Stromal cell of bone marrow (primary cell): ENCODE measurements around the gene MT2A.

ENCODE experiments used
- DNase-seq: peaks from one replicate; pipeline ENCODE4 v3.0.0-alpha.2; 2012; ENCODE audit warnings: low read depth

MT2A gene

DNA sequence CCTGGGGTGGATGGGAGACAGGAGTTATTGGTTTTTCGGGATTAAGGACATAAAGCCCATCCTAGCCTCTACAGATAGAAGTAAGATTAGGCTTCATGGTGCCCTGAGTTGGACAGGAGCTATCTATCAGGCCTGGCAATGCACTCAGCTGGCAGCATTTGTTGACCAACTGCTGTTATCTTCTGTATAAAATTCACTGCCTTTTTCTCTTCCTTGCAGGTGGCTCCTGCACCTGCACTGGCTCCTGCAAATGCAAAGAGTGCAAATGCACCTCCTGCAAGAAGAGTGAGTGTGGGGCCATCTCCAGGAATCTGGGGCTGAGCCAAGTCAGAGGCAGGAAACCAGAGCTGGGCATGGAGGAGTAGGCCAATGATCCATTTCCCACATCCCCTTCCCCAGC is 30.7 kb downstream of the MT2A start:
- DNase-seq: no peak

DNA sequence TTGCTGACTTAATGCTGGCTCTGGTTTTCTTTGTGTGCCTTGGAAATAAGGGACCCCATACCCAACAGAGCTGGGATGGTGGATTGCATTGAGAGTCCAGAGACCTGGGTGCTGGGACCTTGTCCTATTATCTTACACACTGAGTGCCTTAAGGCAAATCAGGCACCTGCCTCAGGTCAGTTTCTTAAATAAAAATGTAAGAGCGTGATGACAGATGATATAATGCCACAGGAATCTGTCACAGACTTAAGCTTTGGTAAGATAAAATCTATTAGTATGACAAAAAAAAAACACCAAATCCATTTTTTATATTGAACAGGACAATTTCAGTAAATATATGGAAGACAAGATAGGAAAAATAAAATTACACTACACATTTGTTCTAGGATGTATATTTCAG is 31.7 kb downstream of the MT2A start:
- no peak for DNase-seq

DNA sequence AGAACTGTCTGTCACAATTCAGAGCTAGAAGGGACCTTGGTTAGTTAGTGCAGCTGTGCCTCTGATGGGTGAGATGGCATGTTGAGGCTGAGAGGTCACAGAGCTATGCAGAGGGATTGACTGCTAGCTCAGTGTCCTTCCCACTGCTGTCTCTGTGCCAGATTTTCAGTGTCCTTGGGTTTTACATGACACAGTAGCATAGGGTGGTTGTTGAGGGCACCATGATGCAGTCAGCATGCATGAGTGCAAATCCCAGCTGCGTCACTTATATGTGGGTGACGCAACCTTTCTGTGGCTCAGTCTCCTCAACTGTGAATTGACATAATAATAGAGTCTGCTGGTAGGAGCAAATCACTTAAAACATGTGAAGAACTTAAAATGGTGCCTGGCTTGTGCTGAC is 32.8 kb downstream of the MT2A start:
- no peak for DNase-seq

DNA sequence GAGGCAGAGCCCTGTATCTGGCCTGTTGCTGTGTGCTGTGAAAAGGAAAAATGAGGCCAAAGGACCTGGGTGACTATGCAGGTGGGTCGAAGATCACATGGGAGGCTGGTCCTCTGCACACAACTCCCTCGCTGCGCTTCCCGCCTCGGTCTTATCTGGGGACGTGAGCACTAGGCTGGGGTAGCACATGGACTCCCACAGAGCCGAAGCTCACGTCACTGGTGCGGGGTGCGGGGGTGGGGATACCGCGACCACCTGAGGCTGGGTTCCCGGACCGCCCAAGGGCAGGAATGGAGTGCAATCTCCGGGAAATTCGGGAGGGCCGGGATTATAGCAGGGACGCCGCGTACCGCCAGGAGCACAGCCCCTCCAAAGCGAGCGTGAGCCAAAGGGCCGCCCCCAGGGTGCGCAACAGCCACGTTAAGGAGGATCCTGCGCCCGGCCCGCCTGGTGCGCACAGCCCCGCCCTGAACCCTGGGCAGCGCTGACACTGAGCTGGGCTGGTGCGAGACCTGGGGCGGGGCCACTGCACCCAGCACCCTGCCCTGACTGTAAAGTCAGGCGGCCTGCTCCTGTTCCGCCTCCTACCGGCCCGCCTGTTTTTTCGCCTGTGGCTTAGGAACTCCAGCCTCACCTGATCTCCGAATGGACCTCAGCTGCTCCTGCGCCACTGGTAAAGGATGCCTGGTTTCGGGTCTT is 34.8 kb downstream of the MT2A start:
- DNase-seq: no peak

DNA sequence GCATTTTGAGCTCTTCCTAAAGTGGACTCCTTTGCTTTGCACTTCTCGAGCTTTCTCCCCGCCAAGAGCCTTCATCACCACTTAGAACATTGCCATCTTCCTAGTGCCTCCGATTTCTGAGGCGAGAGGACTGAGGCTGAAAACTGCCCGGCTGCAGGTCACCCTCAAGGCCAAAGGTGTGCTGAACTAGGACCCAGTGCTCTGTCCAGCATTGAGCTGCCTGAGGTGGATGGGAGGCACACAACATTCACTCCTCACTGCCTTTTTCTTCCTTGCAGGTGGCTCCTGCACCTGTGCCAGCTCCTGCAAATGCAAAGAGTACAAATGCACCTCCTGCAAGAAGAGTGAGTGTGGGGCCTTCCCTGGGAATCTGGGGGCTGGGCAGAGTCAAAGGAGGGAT is 35.4 kb downstream of the MT2A start:
- no peak for DNase-seq

DNA sequence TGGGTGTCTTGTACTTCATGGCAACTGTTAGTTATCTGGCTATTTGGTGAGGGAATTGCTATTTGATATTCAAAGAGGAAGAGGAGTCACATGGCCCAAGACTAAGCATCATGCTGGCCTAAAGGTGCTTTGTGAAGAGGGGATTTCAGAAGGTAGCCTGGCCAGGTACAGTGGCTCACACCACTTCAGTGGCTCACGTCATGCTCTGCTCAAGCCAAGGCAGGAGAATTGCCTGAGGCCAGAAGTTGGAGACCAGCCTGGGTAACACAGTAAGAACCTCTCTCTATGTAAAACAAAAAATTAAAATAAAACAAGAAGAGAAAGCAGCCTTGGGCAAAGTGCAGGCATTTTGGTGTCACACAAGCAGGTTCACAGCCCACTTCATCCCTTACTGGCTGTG is 36.9 kb downstream of the MT2A start:
- no peak for DNase-seq

DNA sequence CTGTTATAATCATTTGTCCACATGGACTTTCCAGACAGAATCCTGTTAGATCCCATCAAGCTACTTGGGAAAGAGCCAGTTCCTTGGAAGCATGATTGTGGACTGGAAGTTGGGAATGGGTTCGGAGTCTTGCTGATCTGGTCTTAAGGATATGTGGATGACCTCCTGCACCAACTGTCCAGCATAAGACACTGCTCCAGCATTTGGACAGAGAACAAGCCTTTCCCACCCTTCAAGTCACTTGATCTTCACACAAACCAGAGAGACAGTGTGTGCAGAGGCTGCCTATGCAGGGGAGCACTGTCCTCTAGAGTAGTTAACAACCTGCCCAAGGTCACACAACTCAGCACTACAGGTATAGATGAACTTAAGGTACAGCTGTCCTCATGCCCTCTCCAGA is 37.5 kb downstream of the MT2A start:
- no peak for DNase-seq

DNA sequence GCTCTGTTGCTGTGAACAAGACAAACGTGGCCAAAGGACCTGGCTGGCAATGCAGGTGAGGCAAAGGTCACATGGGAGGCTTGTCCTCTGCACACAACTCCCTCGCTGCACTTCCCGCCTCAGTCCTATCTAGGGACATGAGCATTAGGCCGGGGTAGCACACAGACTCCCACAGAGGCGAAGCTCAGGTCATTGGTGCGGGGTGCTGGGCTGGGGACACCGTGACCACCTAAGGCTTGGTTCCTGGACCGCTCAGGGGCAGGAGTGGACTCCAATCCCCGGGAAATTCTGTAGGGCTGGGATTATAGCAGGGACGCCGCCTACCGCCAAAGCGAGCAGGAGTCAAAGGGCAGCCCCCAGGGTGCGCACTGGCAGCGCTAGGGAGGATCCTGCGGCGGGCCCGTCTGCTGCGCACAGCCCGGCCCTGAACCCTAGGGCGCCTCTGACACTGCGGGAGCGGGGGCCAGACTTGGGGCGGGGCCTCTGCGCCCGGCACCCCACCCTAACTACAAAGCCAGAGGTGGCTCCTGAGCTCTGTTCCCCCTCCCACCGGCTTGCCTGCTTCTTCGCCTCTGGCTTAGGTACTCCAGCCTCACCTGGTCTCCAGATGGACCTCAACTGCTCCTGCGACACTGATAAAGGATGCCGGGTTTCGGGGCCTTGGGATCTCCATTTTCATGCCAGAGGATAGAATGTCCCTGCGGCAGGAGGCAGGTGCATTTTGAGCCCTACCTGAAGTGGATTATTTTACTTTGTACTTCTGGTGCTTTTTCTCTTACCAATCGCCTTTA is 39.5 kb downstream of the MT2A start:
- no peak for DNase-seq

DNA sequence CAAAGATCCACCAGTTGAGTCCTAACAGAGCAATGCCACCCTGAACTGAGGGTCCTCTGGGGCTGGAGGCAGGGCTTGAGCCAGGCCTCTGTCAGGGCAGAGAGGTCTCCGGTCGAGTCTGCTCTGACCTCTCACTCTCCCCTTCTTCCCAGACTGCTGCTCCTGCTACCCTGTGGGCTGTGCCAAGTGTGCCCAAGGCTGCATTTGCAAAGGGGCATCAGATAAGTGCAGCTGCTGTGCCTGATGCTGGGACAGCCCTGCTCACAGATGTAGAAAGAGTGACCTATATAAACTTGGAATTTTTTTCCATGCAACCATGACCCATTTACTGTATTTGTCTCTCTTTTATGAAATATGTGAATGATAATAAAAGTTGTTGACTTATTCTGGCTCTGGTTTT is 40.9 kb downstream of the MT2A start:
- no peak for DNase-seq

DNA sequence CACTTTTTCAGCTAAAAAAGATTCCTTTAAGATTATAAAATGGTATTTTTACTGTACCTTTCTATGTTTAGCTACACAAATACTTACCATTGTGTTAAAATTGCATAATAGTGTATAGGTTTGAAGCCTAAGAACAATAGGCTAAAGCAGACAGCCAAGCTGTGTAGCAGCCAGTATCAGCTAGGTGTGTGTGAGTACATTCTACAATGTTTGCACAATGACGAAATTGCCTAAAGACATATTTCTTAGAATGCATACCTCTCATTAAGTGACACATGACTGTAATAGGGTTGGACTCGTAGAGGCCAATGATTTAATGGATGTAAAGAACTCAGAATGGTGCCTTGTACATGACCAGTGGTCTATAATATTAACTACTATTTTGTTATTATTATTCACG is 41.4 kb downstream of the MT2A start:
- no peak for DNase-seq

DNA sequence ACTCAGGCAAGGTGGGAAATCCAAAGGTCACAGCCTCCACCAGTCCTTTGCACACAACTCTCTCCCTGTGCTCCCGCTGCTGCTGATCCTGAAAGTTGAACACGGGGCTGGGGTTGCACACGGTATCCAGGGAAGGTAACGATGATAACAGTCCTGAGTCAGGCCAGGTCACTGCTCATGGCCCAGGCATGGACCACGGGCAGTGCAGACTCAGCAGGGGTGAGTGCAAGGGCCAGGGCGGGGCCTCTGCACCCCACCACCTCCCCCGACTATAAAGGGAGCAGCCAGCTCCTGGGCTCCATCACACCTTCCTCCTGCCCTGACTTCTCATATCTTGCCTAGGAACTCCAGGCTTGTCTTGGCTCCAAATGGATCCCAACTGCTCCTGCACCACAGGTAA is 43.2 kb downstream of the MT2A start, which contains the start of gene MT1B:
Gene MT1B (plus strand): TSS at position 301 of the 400 bp plus-strand sequence. CDS start 68 bp downstream, at position 369.
- no peak for DNase-seq

DNA sequence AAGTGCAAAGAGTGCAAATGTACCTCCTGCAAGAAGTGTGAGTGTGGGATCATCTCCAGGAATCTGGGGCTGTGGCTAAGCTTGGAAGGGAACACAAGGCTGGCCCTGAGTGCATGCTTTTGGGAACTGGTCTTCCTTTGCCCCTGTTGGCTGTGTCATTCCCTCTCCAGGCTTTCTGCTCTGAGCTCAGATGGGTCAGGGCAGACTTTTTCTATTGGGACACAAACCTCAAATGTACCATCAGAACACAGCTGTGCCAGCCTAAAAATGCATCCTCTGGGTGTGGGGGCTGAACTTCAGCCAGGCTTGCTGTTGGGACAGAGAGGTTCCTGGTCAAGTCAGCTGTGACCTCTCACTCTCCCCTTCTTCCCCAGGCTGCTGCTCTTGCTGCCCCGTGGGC is 44.2 kb downstream of the MT2A start:
- DNase-seq: no peak

DNA sequence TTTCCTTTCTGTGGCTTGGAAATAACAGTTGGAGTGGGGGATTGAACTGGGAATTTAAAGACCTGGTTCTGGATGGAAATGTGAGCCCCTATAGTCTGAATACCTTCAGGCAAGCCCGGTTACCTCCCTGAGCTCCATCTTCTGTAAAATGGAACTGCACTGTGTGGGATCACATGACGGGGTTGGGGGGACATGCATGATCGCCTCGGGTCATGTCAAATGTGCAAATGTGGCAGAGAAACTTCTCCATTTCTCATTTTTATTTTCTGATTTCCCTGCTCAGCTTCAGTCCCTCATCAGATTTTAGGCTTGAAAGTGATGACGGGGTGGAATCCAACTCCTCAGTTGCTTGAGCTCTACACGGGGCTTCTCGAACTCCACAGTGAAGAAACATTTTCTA is 44.8 kb downstream of the MT2A start:
- no peak for DNase-seq

DNA sequence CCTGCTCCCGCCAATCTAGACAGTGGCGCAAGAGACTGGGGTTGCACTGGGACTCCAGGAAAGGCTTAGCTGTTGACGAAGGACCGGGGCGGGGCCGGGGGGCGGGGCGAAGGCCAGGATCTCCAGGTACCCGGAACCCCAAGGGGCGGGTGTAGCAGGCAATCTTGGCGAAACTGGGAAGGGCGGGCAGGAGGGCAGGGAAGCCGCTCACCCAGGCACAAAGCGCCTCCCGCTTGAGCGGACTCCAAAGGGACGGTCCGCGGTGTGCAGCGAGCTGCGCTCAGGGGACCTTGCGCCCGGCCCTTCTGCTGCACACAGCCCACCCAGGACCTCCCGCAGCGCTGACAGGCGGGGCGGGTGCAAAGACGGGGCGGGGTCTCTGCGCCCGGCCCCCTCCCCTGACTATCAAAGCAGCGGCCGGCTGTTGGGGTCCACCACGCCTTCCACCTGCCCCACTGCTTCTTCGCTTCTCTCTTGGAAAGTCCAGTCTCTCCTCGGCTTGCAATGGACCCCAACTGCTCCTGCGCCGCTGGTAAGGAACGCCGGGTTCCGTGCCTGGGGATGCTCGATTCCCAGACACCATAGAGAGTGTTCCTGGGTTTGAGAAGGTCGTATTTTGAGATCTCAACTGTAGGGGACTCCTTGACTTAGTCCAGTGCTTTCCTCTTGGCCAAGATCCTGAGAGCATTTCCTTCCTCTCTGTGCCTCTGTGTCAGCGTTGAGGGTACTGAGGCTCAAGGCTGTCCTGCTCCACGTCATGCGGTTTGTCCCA is 49.4 kb downstream of the MT2A start, which contains the start of gene MT1F:
Gene MT1F (plus strand): TSS at position 405 of the 772 bp plus-strand sequence. CDS start 100 bp downstream, at position 505.
- DNase-seq: no peak

DNA sequence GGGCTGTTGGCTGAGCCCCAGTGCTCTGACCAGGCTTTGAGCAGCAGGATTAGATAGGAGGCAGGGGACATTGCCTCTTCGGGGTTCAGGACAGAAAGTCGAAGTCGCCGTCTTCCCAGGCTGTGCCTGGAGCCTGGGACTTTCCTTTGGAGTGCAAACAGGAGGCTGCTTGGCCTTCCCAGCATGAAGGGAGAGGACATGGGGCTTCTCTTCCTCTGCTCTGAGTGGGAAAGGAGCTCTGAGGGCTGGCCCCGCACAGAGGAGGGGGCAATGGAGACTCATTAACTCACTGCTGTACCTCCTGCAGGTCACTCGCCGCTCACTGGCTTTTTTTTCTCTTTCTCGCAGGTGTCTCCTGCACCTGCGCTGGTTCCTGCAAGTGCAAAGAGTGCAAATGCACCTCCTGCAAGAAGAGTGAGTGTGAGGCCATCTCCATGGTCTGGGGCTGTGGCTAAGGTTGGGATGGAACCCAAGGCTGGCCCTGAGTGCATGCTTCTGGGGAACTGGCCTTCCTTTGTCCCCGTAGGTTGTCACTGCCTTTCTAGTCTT is 50.0 kb downstream of the MT2A start:
- DNase-seq: no peak
